K562 (cell line): ENCODE data around the gene CIAO2A. TPM values are rescaled to one million over a fixed set of nuclear protein-coding genes. Genes with fewer than 3 reads are reported as not detected.

Source experiments
- ATF4 ChIP-seq: fragments of 450-650 bp; formaldehyde crosslinking; IDR thresholded peaks from 2 replicates; pipeline ENCODE4 v1.4.0; 2022; ENCODE audit warnings: mild to moderate bottlenecking, moderate library complexity
- ATF7 ChIP-seq: fragments of 450-650 bp; IDR thresholded peaks from 2 replicates; pipeline ENCODE4 v1.7.1; 2014; ENCODE audit warnings: mild to moderate bottlenecking, moderate library complexity
- CBX8 ChIP-seq: fragments of 200-600 bp; sonication (generic); IDR thresholded peaks from 2 replicates; pipeline ENCODE4 v1.6.1; 2012; ENCODE audit warnings: borderline replicate concordance, mixed run types, low read depth, mild to moderate bottlenecking, moderate library complexity, mixed read lengths, low read length, control low read depth, inconsistent platforms; ENCODE audit not compliant: poor library complexity, severe bottlenecking; ENCODE audit errors: extremely low read depth
- EHMT2 ChIP-seq: fragments of 450-650 bp; IDR thresholded peaks from 2 replicates; pipeline ENCODE4 v1.6.1; 2018; ENCODE audit warnings: antibody characterized with exemption
- ELF4 ChIP-seq: fragments of 450-650 bp; formaldehyde crosslinking; IDR thresholded peaks from 2 replicates; pipeline ENCODE4 v1.4.0; 2022; ENCODE audit warnings: missing genetic modification characterization
- ELK1 ChIP-seq: sonication (generic); formaldehyde crosslinking; IDR thresholded peaks from 2 replicates; pipeline ENCODE4 v1.8.1; 2022; ENCODE audit warnings: missing genetic modification reagents
- HMBOX1 ChIP-seq: sonication (generic); IDR thresholded peaks from 2 replicates; pipeline ENCODE4 v1.6.1; 2016
- HMG20B ChIP-seq: fragments of 250-450 bp; sonication (Bioruptor Pico); IDR thresholded peaks from 2 replicates; pipeline ENCODE4 v1.5.0; 2021; ENCODE audit warnings: mild to moderate bottlenecking
- KLF16 ChIP-seq: IDR thresholded peaks from 2 replicates; pipeline ENCODE4 v1.6.1; 2016; ENCODE audit warnings: antibody characterized with exemption
- MTA2 ChIP-seq: fragments of 450-650 bp; IDR thresholded peaks from 2 replicates; pipeline ENCODE4 v1.6.1; 2016; ENCODE audit warnings: low read depth
- POLR2H ChIP-seq: IDR thresholded peaks from 2 replicates; pipeline ENCODE4 v1.6.1; 2016; ENCODE audit warnings: missing genetic modification characterization, low read depth, mild to moderate bottlenecking, control low read depth, missing compliant biosample characterization, moderate library complexity
- TCF15 ChIP-seq: fragments of 250-450 bp; sonication (Bioruptor Pico); IDR thresholded peaks from 2 replicates; pipeline ENCODE4 v1.8.0; 2022; ENCODE audit warnings: moderate library complexity, mild to moderate bottlenecking, inconsistent platforms
- ZNF316 ChIP-seq: fragments of 450-650 bp; IDR thresholded peaks from 2 replicates; pipeline ENCODE4 v1.6.1; 2016
- ZNF318 ChIP-seq, 2 experiments: fragments of 450-650 bp; IDR thresholded peaks; 2 replicates each; pipeline ENCODE4 v1.6.1; 2016; ENCODE audit warnings: mild to moderate bottlenecking in 2 of 2, borderline replicate concordance in 1 of 2, low read depth in 1 of 2, moderate library complexity in 1 of 2
- ZNF354B ChIP-seq: fragments of 250-450 bp; sonication (Bioruptor Pico); IDR thresholded peaks from 2 replicates; pipeline ENCODE4 v1.4.0; 2020
- ZNF384 ChIP-seq: IDR thresholded peaks from 2 replicates; pipeline ENCODE4 v1.6.1; 2012; ENCODE audit warnings: low read depth, low read length, improper control_type of control experiment
- ZNF431 ChIP-seq: sonication (generic); formaldehyde crosslinking; IDR thresholded peaks from 2 replicates; pipeline ENCODE4 v1.8.0; 2022; ENCODE audit warnings: mild to moderate bottlenecking, missing genetic modification reagents
- polyA plus RNA-seq, 8 experiments: library from polyadenylated mRNA; depleted of rRNA in 4 of 8; stranded (reverse) in 5 of 8; unstranded in 3 of 8; fragments of >200 nt; fragmentation: Nextera tagmentation in 2 of 8; fragmentation: Illumina TruSeq in 1 of 8; extraction: Ambion mirVana in 2 of 8; extraction: Trizol in 1 of 8; gene quantifications; 2 replicates each; pipeline versions ENCODE4 v1.2.1 to v1.2.3, GENCODE V29; 2011 to 2014; ENCODE audit warnings: inconsistent platforms in 1 of 8, missing spikeins in 1 of 8
- total RNA-seq, 7 experiments: library from RNA; depleted of rRNA in 6 of 7; stranded (reverse); fragments of >200 nt in 6 of 7; fragmentation: Illumina TruSeq in 2 of 7; extraction: Trizol in 2 of 7; gene quantifications; 2 replicates each; pipeline versions ENCODE4 v1.2.1 to v1.2.3, GENCODE V29; 2011 to 2021; ENCODE audit warnings: low replicate concordance in 1 of 7

The CIAO2A gene
- total and polyA plus RNA-seq, 9 of the 15 experiments (the other 6 are each of a cell fraction or from before 2014, with no cell fraction given): 161 to 429 (median 313) TPM

- no peak for TF ChIP-seq ATF4 (CRISPR knock-in tag)
- no peak for TF ChIP-seq ZNF384
- TF ChIP-seq ZNF431: peak; percentile 56; the same call in 1 of the 2 replicates
- no peak for TF ChIP-seq ZNF354B (CRISPR knock-in tag)
- TF ChIP-seq POLR2H (tag): no peak
- peak; percentile 69; the same call in 1 of the 2 replicates for TF ChIP-seq EHMT2
- TF ChIP-seq ZNF318 (IDR thresholded peaks at IDR 0.05; ENCODE audit: borderline replicate concordance in 1 of 2, low read depth in 1 of 2): no peak
- TF ChIP-seq MTA2: no peak
- no peak for TF ChIP-seq ELK1 (CRISPR knock-in tag)
- TF ChIP-seq CBX8: no peak
- TF ChIP-seq ZNF316: no peak
- TF ChIP-seq KLF16: no peak
- no peak for TF ChIP-seq ELF4 (CRISPR knock-in tag)
- peak; percentile 78 for TF ChIP-seq HMBOX1
- no peak for TF ChIP-seq HMG20B (CRISPR knock-in tag)
- TF ChIP-seq ATF7: no peak
- TF ChIP-seq TCF15 (CRISPR knock-in tag): no peak
Observed at GRCh38 chr15:64092864-64093626, 593 bp downstream of the CIAO2A start (continued).
